ENCODE measurements around the gene ESRRA.

ESRRA gene

DNA sequence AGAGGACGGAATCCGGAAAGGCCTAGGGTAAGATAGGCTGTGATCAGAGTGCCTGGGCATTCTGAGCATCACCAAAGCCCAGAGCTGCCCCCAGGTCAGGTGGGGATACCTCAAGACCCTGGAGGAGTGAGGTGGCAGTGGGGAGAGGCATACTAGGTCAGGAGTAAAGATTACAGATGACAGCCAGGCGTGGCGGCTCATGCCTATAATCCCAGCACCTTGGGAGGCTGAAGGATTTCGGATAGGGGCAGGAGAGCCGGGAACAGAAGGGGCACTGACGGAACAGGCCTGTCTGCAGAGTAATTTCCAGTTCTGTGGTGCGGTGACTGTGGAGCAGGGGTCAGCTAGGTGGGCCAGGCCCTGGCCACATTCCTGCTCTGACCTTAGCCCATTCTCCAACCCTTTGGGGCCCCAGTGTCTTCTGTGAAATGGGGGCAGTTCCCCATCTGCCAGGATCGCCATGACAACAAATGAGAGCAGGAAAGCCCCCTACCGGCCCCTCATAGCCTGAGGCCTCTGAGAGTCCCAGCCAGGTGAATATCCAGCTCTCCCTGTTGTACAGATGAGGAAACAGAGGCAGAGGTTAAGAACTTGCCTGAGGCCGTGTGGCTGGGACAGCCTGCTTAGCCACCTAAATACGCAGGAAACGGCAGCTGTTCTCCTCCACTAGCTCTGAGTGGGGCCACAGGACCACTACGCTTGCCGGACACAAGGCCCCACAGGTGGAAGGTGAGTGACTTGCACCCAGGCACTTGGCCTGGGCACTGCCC is 30.1 kb upstream of the ESRRA start:
- no peak for DNase-seq (ENCODE audit: low read depth)

DNA sequence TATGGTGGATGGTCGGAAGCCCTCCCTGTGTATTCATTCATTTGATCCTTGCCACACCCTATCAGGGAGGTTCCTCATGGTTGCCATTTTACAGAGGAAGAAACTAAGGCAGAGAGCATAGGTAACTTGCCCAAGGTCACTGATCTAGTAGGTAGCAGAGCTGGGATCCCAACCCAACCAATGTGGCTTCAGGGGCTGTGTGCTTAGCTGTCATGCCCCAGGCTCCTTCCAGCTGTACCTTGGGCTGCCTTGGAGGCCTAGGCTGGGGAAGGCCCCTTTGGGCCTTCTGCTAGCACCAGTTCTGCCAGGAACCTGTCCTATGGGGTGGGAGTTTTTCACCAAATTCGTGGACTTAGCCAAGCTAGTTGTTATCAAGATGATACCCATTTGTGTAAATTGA is 29.5 kb upstream of the ESRRA start:
- no peak for DNase-seq (ENCODE audit: low read depth)

DNA sequence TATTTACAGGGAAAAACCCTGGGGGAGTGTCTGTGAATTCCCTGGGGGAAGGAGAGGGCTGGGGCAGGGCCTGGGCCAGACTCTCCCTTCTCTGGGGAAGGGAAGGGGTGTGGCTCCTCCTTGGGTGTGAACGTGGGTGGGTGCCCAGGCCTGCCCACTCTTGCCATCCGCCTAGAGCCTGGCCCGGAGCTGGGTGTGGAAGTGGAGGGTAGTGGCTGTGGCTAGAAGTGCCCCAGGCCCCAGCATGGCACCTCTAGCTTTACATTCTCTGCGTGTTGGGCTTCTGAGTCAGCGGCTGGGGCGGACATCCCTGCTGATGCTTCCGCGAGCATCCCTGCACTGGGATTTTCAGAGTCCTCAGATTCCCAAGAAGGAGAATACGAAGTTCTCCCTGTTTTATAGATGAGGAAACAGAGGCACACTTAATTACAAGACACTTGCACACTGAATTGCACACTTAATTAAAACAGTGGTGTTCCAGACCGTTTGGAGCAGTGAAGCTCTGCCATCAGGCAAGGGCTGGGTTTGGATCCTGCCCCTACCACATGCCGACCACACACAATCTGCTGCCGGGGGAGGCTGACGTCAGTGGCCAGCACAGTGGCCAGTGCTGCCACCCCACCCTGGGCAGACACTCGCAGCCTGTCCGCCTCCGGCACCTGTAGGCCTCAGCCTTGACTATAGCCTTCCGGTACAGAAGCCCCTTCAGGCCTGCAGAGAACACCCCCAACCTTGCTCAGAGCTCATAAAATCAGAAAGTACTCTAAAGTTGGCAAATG is 28.5 kb upstream of the ESRRA start:
- no peak for DNase-seq (ENCODE audit: low read depth)

DNA sequence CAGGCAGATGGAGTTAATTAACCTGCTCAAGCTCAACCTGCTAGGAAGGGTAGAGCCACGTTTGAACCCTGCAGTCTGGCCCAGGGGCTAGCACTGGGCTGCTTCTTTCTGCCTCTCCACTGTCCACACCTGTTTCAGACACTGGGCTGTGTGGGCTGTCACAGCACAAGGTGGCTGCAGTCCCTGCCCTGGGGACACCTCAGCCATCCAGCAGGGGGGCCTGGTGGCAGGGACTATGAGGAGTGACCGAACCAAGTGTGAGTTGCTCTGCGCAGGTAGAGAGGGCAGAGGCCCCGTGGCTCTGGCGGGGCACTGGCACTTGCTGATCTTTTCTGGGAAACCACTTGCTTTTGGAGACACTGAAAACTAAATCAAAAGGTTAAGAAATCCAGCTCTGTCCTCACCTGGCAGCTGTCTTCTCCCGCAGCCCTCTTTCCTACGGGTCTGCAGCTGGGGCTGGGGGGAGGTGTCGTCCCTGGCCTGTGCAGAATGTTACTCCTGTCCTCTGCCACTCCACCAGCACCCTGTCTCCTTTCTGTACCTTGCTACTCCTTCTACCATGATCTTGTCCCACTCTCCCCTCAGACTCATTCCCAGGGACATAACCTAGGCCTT is 26.6 kb upstream of the ESRRA start:
- DNase-seq (ENCODE audit: low read depth), result no peak

DNA sequence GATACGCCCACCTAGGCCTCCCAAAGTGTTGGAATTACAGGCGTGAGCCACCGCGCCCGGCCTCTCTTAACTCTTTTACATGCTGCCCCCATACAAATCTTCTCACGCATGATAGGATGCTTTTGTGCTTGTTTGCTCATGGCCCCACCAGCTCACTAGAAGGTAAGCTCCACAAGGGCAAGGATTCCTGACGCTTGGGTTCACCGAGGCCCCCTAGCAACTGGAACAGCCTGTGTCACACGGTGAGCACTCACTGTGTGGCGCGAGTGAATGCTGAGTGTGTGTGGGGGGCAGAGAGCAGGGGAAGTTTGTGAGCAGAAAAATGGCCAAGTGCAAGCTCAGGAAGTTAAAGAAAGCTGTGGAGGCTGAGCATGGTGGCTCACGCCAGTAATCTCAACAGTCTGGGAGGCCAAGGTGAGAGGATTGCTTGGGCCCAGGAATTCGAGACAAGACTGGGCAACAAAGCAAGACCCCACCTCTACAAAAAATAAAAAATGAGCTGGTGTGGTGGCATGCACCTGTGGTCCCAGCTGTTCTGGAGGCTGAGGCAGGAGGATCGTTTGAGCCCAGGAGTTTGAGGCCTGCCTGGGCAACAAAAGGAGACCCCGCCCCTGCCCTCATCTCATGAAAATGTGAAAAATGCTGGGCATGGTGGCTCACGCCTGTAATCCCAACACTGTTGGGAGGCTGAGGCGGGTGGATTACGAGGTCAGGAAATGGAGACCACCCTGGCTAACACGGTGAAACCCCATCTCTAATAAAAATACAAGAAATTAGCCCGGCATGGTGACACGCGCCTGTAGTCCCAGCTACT is 23.2 kb upstream of the ESRRA start:
- no peak for DNase-seq (ENCODE audit: low read depth)

DNA sequence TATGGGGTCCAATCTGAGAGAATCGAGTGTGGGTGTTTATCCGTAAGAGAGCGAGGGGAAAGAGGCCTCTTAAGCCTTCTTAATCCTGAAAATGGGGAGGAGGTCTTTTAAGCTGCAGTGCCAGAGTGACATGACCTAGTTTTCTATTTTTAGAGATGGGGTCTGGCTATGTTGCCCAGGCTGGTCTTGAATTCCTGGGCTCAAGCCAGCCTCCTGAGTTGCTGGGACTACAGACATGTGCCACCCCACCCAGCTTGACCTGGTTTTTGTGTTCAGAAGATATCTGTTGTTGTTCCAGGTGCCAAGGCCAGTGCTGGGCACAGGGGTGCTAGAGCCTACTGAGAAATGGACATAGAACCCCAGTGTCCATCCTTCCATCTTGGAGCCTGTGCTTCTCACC is 22.2 kb upstream of the ESRRA start:
- no peak for DNase-seq (ENCODE audit: low read depth)

DNA sequence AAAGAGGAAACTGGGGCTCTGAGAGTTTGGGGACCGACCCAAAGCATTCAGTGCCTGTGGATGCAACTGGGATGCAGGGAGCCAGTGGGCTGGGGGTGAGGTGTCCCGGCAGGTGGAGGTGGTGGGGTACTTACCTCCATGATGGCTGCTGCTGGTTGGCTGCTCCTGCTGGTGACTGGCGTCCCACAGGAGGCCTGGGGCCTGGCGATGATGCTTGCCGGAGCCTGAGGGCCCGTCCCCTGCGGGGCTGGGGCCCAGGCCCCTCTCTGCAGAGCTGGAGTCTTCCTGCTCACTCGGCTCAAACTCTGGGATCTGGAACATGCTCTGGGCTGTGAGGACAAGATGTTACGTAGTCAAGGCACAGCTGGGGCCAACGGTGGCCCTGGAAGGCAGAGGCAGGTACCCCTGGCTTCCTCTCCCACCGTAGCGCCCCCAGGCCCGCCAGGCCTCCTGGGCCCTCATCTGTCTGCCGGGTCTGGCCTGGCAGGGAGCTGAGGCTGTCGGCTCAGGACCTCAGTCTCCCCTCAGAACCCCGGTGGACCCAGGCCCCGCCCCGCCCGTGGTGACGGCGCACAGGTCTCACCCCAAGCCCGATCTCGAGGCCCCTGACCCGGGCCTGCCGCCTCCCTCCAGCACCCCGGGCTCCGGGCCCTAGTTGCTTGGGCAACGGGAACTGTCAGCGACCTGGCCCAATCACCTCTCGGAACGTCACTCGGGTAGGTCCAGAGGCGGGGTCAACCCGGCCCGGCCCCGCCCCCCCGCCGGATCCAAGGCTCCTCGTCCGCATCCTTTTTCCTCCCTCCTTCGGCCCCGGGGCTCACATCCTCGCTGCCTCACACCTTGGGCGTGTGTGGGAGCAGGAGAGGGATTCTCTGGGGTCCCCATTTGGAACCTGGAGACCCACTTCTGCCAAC is 21.0 kb upstream of the ESRRA start, which contains the start of gene BAD:
BAD (minus strand) TSS at position 618 of the 914 bp plus-strand sequence; CDS start at position 321, 297 bp downstream.
- DNase-seq (ENCODE audit: low read depth), result peak; percentile 90

DNA sequence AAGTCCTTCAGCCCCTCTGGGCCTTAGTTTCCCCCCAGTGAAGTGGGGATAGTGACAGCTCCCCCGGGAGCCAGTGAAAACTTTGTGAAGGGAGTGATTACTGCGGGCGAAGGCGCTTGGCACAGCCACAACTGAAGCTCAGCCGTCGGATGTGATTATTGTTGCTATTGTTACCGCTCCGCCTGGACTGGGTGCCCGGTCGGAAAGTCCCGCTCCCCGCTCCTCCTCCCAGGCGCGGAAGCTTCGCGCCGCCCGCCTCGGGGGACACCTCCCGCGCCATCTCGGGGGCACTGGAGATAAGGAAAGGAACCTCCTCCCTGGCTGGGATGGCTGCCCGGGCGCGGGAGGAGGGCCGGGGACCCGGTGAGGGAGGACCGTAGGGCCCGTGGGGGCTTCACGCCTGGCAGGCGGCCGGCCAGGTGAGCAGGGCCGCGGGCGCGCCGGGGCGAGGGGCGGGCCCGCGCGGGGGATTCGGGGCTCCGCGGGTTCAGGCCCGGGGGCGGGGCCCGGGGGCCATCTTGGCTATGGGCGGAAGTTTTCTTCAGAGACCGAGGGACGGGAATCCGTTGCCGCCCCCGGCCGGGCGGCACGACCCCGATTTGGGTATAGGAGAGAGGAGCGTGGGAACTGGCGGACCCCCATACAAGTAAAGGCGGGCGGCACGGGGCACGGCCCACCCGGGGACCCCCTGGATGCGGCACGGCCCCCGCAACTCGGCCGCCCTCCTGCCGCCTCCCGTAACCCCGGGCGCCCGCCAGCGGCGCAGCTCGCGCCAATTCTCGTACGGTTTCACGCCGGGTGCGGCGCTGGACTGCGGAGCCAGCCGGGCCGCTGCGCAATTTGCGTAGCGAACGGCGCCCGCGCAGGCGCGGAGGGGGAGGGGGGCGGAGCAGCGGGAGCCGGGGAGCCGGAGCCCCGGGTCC is 20.1 kb upstream of the ESRRA start, which contains the start of gene GPR137:
GPR137 (plus strand) TSS at position 887 of the 923 bp plus-strand sequence. CDS start 677 bp downstream, outside the sequence.
- peak; percentile 85 for DNase-seq (ENCODE audit: low read depth)

DNA sequence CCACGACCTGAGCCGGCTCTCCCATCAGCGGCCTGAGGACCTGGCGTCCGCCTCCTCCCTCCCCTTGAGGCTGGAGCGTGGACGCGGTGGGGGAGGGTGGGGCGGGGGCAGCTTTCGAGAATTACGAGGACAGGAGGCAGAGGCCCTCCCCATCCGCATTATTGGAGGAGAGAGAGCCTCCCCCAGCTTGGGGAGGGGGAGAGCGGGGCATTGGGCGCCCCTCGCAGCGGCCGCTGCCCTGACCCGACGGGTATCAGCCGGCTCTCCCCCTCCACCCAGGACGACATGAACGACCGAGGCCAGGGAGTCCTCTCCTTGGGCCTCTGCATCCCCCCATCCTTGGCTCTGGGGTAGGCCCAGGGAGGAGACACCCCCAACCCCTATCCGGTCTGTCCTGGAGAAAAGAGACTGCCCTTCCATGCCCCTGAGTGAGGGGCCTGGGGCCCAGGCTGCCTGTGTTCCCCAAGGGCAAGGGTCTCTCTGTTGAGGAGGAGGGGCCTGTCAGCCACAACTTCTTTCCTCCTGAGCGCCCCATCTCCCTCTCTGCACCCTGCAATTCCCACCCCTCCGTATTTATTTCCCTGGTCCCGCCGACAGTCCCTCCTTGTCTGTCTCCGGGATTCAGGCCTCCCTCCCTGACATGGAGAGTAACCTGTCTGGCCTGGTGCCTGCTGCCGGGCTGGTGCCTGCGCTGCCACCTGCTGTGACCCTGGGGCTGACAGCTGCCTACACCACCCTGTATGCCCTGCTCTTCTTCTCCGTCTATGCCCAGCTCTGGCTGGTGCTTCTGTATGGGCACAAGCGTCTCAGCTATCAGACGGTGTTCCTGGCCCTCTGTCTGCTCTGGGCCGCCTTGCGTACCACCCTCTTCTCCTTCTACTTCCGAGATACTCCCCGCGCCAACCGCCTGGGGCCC is 19.2 kb upstream of the ESRRA start:
- no peak for DNase-seq (ENCODE audit: low read depth)

DNA sequence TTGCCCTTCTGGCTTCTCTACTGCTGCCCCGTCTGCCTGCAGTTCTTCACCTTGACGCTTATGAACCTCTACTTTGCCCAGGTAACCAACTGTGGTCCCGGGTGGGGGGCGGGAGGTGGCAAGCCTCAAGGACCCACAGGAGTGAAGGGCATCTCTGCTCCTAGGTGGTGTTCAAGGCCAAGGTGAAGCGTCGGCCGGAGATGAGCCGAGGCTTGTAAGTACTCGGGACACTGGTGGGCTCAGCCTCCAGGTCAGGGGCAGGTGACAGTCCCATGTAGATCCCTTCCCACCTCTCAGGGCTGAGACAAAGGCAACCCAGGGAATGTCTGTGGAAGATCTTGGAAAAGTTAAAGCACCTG is 18.5 kb upstream of the ESRRA start:
- DNase-seq (ENCODE audit: low read depth), result no peak

DNA sequence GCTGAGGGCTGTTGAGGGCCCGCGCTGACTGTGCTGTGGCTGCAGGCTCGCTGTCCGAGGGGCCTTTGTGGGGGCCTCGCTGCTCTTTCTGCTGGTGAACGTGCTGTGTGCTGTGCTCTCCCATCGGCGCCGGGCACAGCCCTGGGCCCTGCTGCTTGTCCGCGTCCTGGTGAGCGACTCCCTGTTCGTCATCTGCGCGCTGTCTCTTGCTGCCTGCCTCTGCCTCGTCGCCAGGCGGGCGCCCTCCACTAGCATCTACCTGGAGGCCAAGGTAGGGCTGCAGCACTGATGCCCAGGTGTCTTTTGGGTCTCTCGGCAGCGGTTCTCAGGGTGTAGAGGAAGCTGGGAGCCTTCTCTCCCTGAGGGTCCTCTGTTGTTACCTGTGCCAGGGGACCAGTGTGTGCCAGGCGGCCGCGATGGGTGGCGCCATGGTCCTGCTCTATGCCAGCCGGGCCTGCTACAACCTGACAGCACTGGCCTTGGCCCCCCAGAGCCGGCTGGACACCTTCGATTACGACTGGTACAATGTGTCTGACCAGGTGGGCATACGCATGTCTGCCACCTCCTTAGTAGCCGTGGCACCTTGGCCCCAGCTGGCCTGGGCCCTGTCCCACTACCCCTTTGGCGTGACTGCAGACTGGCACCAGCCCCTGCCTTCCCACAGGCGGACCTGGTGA is 17.5 kb upstream of the ESRRA start:
- no peak for DNase-seq (ENCODE audit: low read depth)

DNA sequence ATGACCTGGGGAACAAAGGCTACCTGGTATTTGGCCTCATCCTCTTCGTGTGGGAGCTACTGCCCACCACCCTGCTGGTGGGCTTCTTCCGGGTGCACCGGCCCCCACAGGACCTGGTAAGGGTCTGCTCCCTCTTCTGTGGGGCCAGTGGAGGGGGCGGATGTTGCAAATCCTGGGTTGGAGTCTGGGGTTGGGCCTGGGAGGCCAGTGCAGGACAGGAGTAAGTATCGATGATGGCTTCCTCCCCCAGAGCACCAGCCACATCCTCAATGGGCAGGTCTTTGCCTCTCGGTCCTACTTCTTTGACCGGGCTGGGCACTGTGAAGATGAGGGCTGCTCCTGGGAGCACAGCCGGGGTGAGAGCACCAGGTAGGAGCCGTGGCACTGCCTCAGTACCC is 17.0 kb upstream of the ESRRA start:
- DNase-seq (ENCODE audit: low read depth), result no peak

DNA sequence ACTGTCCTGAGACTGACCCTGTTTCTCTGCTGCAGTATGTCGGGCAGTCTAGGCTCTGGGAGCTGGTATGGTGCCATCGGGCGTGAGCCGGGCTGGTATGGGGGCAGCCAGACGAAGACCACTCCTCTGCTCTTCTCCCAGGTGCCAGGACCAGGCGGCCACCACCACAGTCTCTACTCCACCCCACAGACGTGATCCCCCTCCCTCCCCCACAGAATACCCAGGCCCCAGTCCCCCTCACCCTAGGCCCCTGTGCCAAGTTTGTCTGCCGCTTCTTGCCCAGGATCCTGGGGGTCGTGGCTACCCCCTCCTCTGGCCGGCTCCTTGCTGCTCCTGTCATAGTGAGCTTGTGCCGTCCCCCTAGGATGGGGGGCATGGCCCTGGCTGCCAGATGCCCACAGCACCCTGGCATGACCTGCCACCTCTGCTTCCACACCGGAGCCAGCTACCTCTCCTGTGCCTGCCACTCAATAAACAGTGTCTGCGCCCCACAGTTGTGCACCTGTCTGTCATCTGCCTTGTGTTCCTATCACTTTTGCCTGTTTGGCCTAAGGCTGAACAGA is 16.2 kb upstream of the ESRRA start:
- no peak for DNase-seq (ENCODE audit: low read depth)

DNA sequence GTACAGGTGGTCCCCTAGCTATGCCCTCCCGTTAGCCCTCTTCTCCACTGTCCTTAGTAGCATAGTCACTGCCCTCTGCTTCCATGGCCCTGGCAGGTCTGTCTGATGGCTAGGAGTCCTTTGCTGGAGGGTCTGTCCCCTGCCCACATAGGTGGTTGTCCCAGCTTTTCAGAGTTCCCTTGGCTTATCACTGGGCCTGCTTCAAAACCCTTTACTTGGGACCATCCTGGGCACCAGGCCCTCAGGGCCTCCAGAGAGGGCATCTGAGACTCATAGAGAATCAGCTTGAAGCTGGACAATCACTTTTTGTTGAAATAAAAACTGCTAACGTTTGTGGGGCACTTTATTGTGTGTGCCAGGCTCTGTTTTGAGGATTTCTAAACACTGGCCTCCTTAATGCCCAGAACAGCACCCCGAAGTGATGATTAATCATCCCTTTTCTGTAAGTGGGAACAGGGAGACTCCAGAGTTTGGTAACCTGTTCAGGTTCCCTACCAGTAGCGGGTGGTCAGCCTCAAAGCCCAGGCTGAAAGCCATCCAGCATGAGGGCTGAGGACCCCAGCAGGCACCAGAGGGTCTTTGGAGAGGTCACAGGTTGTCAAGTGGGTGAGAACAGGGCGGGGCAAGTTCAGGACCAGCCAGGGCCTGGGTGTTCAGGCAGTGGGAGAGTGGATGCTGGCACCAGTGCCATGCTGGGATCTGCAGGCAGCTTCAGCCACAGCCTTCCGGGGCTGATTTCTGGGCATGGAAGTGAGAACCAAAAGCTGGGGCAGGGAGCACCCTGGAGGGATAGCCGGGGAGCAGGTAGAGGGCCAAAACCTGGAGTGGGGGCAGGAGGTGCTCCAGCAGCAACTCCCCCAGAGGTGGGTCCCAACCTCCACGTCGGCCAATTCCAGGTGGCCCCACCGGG is 14.7 kb upstream of the ESRRA start:
- DNase-seq (ENCODE audit: low read depth), result no peak

DNA sequence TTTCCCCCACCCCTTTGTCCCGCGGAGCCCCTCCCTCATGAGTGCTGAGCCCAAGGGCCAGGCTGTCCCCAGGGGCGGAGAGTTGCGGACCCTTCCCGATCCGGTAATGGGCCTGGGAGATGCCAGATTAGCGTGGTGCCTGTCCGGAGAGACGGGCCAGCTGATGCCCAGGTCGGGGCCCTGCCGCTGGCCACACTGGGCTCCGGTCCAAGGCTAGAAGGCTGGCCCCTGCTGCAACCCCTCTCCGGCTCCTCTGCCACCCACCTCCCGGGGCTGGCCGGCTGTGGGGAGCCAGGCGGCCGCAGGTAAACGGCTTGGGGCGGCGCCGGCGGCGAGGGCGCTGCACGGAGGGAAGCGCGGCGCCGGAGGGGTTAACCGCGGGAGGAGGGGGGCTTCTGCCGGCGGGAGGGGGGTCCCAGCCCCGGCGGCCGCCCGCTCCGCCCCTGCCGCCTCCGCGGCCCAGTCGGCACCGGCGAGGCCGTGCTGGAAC is 14.0 kb upstream of the ESRRA start, which contains the start of gene KCNK4:
KCNK4 (plus strand) TSS at position 41 of the 490 bp plus-strand sequence. CDS start 1,717 bp downstream, outside the sequence.
- DNase-seq (ENCODE audit: low read depth), result no peak

DNA sequence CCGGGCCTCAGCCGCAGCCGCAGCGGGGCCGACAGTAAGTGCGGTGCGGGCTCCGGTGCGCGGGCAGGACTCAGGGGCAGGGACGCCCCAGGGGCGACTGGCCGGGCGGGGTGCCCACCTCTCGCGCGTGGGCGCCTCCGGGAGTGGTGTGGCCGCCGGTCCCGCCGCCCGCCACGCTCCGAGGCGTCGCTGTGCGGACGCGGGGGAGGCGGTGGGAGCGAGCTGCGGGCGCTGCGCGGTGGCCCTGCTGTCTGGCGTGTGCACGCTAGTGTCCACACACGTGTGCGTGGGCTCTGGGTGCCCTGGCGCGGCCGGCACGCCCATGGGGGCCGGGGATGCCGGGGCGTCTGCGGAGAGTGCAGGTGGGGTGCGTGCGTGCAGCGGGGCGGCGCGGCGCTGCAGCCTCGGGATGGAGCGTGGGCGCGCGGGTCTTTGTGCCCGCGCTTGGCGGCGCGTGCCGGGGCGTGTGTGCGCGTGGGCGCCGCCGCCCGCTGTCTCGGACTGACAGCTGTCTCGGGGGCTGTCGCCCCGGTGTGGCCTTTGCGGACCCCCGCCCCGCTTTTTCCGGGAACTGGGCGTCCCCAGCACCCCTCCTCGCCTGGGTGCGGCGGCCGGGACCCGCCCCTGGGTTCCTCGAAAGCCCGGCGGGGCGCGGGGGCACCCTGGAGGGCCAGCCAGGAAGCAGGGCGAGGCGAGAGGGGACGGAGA is 13.4 kb upstream of the ESRRA start:
- DNase-seq (ENCODE audit: low read depth), result no peak
